Keratinocyte (primary cell): ENCODE results near the gene ANKRD34A. TPM values are rescaled to one million over a fixed set of nuclear protein-coding genes. Genes with fewer than 3 reads are reported as not detected.
"Not testable (repeated sequence)": the region's sequence is repeated elsewhere in the genome, so short reads cannot be mapped to it uniquely, and the experiment has no call there.

Source experiments
- DNase-seq: peaks from one replicate; pipeline ENCODE4 v3.0.0-alpha.2; 2011; ENCODE audit warnings: low read depth, missing footprints, low spot score
- FAIRE-seq: peaks from 2 replicates; lab custom pipeline; 2011; peaks lifted over from hg19 to GRCh38; lab: Jason Lieb, UNC
- H2AFZ ChIP-seq: 2 replicates; pipeline ENCODE4 v1.6.0; 2012; ENCODE audit warnings: low read length, control low read depth, inconsistent platforms; ENCODE audit not compliant: control insufficient read depth
- H3K27ac ChIP-seq: 2 replicates; pipeline ENCODE4 v1.5.1; 2011; ENCODE audit warnings: low read length; ENCODE audit not compliant: control insufficient read depth, insufficient read depth
- H3K27me3 ChIP-seq: 3 replicates; pipeline ENCODE4 v1.6.0; 2011; ENCODE audit warnings: low read length; ENCODE audit not compliant: control insufficient read depth, insufficient read depth; ENCODE audit errors: extremely low read depth
- H3K36me3 ChIP-seq, 2 experiments: 2 replicates in 1 of 2; 3 replicates in 1 of 2; pipeline ENCODE4 v1.5.1; 2011; ENCODE audit warnings: low read length in 2 of 2, mild to moderate bottlenecking in 1 of 2; ENCODE audit not compliant: control insufficient read depth in 2 of 2, insufficient read depth in 2 of 2; ENCODE audit errors: extremely low read depth in 1 of 2
- H3K4me1 ChIP-seq: 3 replicates; pipeline ENCODE4 v1.5.1; 2011; ENCODE audit warnings: low read length; ENCODE audit not compliant: control insufficient read depth, insufficient read depth; ENCODE audit errors: extremely low read depth
- H3K4me2 ChIP-seq: 3 replicates; pipeline ENCODE4 v1.6.0; 2011; ENCODE audit warnings: low read depth, low read length; ENCODE audit not compliant: control insufficient read depth, insufficient read depth; ENCODE audit errors: extremely low read depth
- H3K4me3 ChIP-seq, 3 experiments: fragments of 200-600 bp in 1 of 3; sonication (generic) in 1 of 3; 2 replicates in 2 of 3; 3 replicates in 1 of 3; pipeline ENCODE4 v1.5.1; 2011 to 2016; ENCODE audit warnings: low read length in 3 of 3, mild to moderate bottlenecking in 3 of 3, control low read depth in 2 of 3, inconsistent platforms in 1 of 3, low read depth in 1 of 3, mixed read lengths in 1 of 3, mixed run types in 1 of 3, moderate library complexity in 1 of 3; ENCODE audit not compliant: control insufficient read depth in 2 of 3, insufficient read depth in 2 of 3; ENCODE audit errors: extremely low read depth in 1 of 3
- H3K79me2 ChIP-seq: 2 replicates; pipeline ENCODE4 v1.6.0; 2012; ENCODE audit warnings: low read length; ENCODE audit not compliant: control insufficient read depth, insufficient read depth
- H3K9ac ChIP-seq: 3 replicates; pipeline ENCODE4 v1.6.0; 2011; ENCODE audit warnings: low read length; ENCODE audit not compliant: control insufficient read depth, insufficient read depth; ENCODE audit errors: extremely low read depth
- H3K9me1 ChIP-seq: 3 replicates; pipeline ENCODE4 v1.6.0; 2011; ENCODE audit warnings: low read length; ENCODE audit not compliant: control insufficient read depth, insufficient read depth; ENCODE audit errors: extremely low read depth
- H3K9me3 ChIP-seq: 2 replicates; pipeline ENCODE4 v1.5.1; 2012; ENCODE audit warnings: low read depth, low read length; ENCODE audit not compliant: control insufficient read depth
- H4K20me1 ChIP-seq: 3 replicates; pipeline ENCODE4 v1.6.0; 2011; ENCODE audit warnings: low read length; ENCODE audit not compliant: control insufficient read depth, insufficient read depth; ENCODE audit errors: extremely low read depth
- CTCF ChIP-seq, 3 experiments: IDR thresholded peaks in 1 of 3; conservative IDR thresholded peaks in 1 of 3; optimal IDR thresholded peaks in 1 of 3; 2 replicates in 2 of 3; 3 replicates in 1 of 3; pipeline versions ENCODE3 to v1.5.1; 2011; ENCODE audit warnings: low read length in 3 of 3, mild to moderate bottlenecking in 3 of 3, moderate library complexity in 2 of 3, control low read depth in 1 of 3, inconsistent platforms in 1 of 3; ENCODE audit not compliant: insufficient read depth in 2 of 3; ENCODE audit errors: extremely low read depth in 1 of 3
- EZH2 ChIP-seq: IDR thresholded peaks from one replicate; pipeline ENCODE4 v1.6.1; 2012; ENCODE audit warnings: inconsistent platforms, mild to moderate bottlenecking, low read length, moderate library complexity
- dilution Hi-C: fragments of 300-500 bp; cut with MboI; formaldehyde crosslinking; loops from one replicate; pipeline ENCODE4 v1.7.0; 2020; ENCODE audit warnings: low sequenced_read_pairs; ENCODE audit not compliant: extremely low pct_ligation_motif_present
- polyA plus RNA-seq, 5 experiments: library from polyadenylated mRNA; depleted of rRNA in 3 of 5; stranded (reverse) in 3 of 5; stranded (forward) in 1 of 5; unstranded in 1 of 5; fragments of >200 nt; gene quantifications; 1 replicate in 1 of 5; 2 replicates in 3 of 5; 3 replicates in 1 of 5; pipeline versions ENCODE4 v1.2.1 to v1.2.3, GENCODE V29; 2011 to 2012; ENCODE audit warnings: missing spikeins in 2 of 5, low read depth in 1 of 5, low replicate concordance in 1 of 5

The ANKRD34A gene
- polyA plus RNA-seq, 1 donor (not counting 4 experiments of a cell fraction or from before 2014, with no cell fraction given) = 0.83 TPM

DNA sequence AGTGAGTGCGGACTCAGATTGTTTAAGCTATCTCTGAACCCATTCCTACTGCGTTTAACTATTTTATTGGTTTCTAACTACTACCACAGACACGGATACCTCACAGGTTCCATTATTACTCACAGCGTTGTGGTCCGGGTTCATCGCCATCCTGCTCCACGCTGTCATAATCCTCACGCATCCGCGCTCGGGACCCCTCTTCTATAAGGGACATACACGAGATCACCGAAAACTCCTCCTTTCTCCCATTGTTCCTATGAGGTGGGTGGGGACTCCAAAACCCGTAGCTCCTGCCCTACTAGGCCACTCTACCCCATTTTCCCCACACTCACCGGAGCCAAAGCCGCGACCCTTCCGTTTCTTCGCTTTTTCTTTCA is 37.7 kb downstream of the ANKRD34A start:
- Histone ChIP-seq H3K4me1 (peaks cover 10% of the 10 kb centered on the region), H4K20me1 (no peaks in the 10 kb centered on the region), H3K27me3 (no peaks in the 10 kb centered on the region), H3K79me2 (peaks cover 14% of the 10 kb centered on the region), H3K27ac (peak overlapping the region; percentile 98), H3K4me2 (peak overlapping the region; percentile 88), H3K36me3 (peaks cover 3 to 6% of the 10 kb centered on the region in 2 experiments), H3K9me3 (no peaks in the 10 kb centered on the region), H2AFZ (peak overlapping the region; percentile 74), H3K9me1 (no peaks in the 10 kb centered on the region), H3K4me3 (peak overlapping the region; percentile 62 to 97 (median 95)), H3K9ac (peak overlapping the region; percentile 93)
- dilution Hi-C loops = no loop called here
- FAIRE-seq (no peak), DNase-seq (no peak)
- TF ChIP-seq EZH2 (no peak), CTCF (optimal IDR thresholded peaks at IDR 0.05 in 1 of 3, IDR thresholded peaks at IDR 0.05 in 1 of 3, conservative IDR thresholded peaks at IDR 0.05 in 1 of 3; ENCODE audit: extremely low read depth in 1 of 3, insufficient read depth in 2 of 3, low read length in 3 of 3) (no peak)

DNA sequence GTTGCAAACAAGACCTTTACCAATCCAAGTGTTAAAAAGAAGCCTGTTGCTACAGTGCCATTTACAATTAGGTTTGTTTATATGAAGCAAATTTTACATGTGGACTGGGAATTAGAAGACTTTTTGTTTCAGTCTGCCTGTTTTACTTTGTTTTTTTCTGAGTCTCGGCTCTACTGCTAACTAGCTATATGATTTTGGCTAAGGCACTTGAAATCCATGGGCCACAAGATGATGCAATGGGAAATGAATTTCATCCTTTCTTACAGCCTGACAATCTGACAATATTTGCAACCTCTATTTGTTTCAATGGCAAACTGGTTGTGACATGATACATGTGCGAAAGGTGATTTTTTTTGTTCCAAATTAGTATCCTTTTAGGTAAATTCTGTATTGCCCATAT is 42.1 kb downstream of the ANKRD34A start:
- Histone ChIP-seq H3K9ac (no peak overlapping the region), H3K79me2 (peaks cover 25% of the 10 kb centered on the region), H3K4me1 (peaks cover 20% of the 10 kb centered on the region), H3K36me3 (peaks cover 3 to 6% of the 10 kb centered on the region in 2 experiments), H3K9me1 (no peaks in the 10 kb centered on the region), H3K27ac (no peak overlapping the region), H3K27me3 (no peaks in the 10 kb centered on the region), H3K4me3 (no peak overlapping the region), H4K20me1 (no peaks in the 10 kb centered on the region), H3K4me2 (no peak overlapping the region), H3K9me3 (no peaks in the 10 kb centered on the region), H2AFZ (no peak overlapping the region)
- no peak for TF ChIP-seq CTCF (optimal IDR thresholded peaks at IDR 0.05 in 1 of 3, IDR thresholded peaks at IDR 0.05 in 1 of 3, conservative IDR thresholded peaks at IDR 0.05 in 1 of 3; ENCODE audit: extremely low read depth in 1 of 3, insufficient read depth in 2 of 3, low read length in 3 of 3)
- dilution Hi-C loops = no loop called here
- FAIRE-seq (no peak), DNase-seq (no peak)

DNA sequence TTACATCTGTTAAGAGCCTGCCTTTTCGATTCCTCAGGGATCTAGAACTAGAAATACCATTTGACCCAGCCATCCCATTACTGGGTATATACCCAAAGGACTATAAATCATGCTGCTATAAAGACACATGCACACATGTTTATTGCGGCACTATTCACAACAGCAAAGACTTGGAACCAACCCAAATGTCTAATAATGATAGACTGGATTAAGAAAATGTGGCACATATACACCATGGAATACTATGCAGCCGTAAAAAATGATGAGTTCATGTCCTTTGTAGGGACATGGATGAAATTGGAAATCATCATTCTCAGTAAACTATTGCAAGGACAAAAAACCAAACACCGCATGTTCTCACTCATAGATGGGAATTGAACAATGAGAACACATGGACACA is 44.1 kb downstream of the ANKRD34A start:
- H2AFZ ChIP-seq, H3K4me2 ChIP-seq, H3K27ac ChIP-seq, H3K36me3 ChIP-seq, H3K4me3 ChIP-seq, dilution Hi-C loops, H4K20me1 ChIP-seq, H3K9ac ChIP-seq, FAIRE-seq, H3K27me3 ChIP-seq, H3K9me1 ChIP-seq, DNase-seq, H3K9me3 ChIP-seq: not testable (repeated sequence)
- Histone ChIP-seq H3K4me1 (peaks cover 19% of the 10 kb centered on the region), H3K79me2 (peaks cover 15% of the 10 kb centered on the region)
